SK-N-SH treated with all-trans-retinoic acid at 6 μM for 48 hours (cell line): ENCODE results near the gene ALDH1A2.

Experiments used
- ATAC-seq: fragments of 200-7000 bp; cut with Tn5 transposase; 3 replicates; pipeline ENCODE4 v1.9.1; 2020; ENCODE audit warnings: mild to moderate bottlenecking, moderate library complexity
- ARNTL ChIP-seq: fragments of 450-650 bp; formaldehyde crosslinking; IDR thresholded peaks from 2 replicates; pipeline ENCODE4 v1.5.0; 2020; ENCODE audit warnings: low read depth, mild to moderate bottlenecking, moderate library complexity, borderline replicate concordance
- BACH2 ChIP-seq: fragments of 250-450 bp; sonication (Bioruptor Pico); IDR thresholded peaks from 2 replicates; pipeline ENCODE4 v1.9.0; 2021; ENCODE audit warnings: mild to moderate bottlenecking, borderline replicate concordance
- ESRRG ChIP-seq: fragments of 250-450 bp; sonication (Bioruptor Pico); IDR thresholded peaks from 2 replicates; pipeline ENCODE4 v1.6.1; 2021; ENCODE audit warnings: mild to moderate bottlenecking
- GLIS3 ChIP-seq: fragments of 250-450 bp; sonication (Bioruptor Pico); IDR thresholded peaks from 2 replicates; pipeline ENCODE4 v1.5.0; 2020; ENCODE audit warnings: mild to moderate bottlenecking, moderate library complexity
- RARB ChIP-seq: fragments of 250-450 bp; sonication (Bioruptor Pico); IDR thresholded peaks from 2 replicates; pipeline ENCODE4 v1.8.0; 2021; ENCODE audit warnings: mild to moderate bottlenecking, moderate library complexity
- TCF4 ChIP-seq: fragments of 250-450 bp; sonication (Bioruptor Pico); IDR thresholded peaks from 2 replicates; pipeline ENCODE4 v1.8.0; 2021; ENCODE audit warnings: mild to moderate bottlenecking, moderate library complexity, borderline replicate concordance
- TOX ChIP-seq: fragments of 250-450 bp; sonication (Bioruptor Pico); IDR thresholded peaks from 2 replicates; pipeline ENCODE4 v1.8.0; 2021; ENCODE audit warnings: mild to moderate bottlenecking, moderate library complexity, borderline replicate concordance
- ZC3H10 ChIP-seq: fragments of 250-450 bp; sonication (Bioruptor Pico); IDR thresholded peaks from 2 replicates; pipeline ENCODE4 v1.5.1; 2021; ENCODE audit warnings: mild to moderate bottlenecking, moderate library complexity
- ZFP3 ChIP-seq: fragments of 250-450 bp; sonication (Bioruptor Pico); IDR thresholded peaks from 2 replicates; pipeline ENCODE4 v1.5.0; 2020; ENCODE audit warnings: mild to moderate bottlenecking, moderate library complexity
- ZNF565 ChIP-seq: fragments of 450-650 bp; formaldehyde crosslinking; conservative IDR thresholded peaks from 2 replicates; pipeline ENCODE4 v1.5.0; 2020; ENCODE audit warnings: low read depth, mild to moderate bottlenecking, moderate library complexity
- ZNF70 ChIP-seq: fragments of 450-650 bp; formaldehyde crosslinking; IDR thresholded peaks from 2 replicates; pipeline ENCODE4 v1.5.0; 2020; ENCODE audit warnings: mild to moderate bottlenecking, moderate library complexity
- TF ChIP-seq, protein P1 (sequence below): fragments of 250-450 bp; sonication (Bioruptor Pico); IDR thresholded peaks from 2 replicates; pipeline ENCODE4 v1.5.0; 2020; ENCODE audit warnings: mild to moderate bottlenecking, moderate library complexity
- TF ChIP-seq, protein P2 (sequence below): fragments of 250-450 bp; sonication (Bioruptor Pico); IDR thresholded peaks from 2 replicates; pipeline ENCODE4 v1.5.1; 2021; ENCODE audit warnings: mild to moderate bottlenecking, moderate library complexity
- TF ChIP-seq, protein P3 (sequence below): fragments of 250-450 bp; sonication (Bioruptor Pico); IDR thresholded peaks from 2 replicates; pipeline ENCODE4 v1.5.1; 2020; ENCODE audit warnings: low read depth, mild to moderate bottlenecking, moderate library complexity
- TF ChIP-seq, protein P4 (sequence below): fragments of 250-450 bp; sonication (Bioruptor Pico); IDR thresholded peaks from 2 replicates; pipeline ENCODE4 v1.8.0; 2021; ENCODE audit warnings: low read depth, mild to moderate bottlenecking, moderate library complexity, borderline replicate concordance

ALDH1A2 gene

DNA sequence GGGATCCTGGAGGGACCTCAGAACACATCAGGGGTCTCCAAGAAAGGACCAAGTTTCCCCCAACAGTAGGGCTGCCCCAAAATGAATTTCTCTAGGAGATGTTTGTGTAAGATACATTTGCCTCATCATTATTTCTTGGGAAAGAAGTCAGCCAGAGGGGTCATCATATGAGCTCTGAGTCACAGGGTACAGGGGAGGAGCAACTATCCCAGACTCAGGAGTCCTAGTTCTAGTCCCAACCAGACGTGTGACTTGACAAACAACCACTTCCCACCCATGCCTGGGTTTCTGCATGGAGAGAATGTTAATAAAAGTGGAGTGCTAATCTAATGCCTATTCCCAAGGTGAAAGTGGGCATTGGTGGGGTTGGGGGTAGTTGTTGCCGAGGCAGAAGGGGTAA is 144.1 kb downstream of the ALDH1A2 start:
- no peak for ATAC-seq
- TF ChIP-seq, protein P1, sequence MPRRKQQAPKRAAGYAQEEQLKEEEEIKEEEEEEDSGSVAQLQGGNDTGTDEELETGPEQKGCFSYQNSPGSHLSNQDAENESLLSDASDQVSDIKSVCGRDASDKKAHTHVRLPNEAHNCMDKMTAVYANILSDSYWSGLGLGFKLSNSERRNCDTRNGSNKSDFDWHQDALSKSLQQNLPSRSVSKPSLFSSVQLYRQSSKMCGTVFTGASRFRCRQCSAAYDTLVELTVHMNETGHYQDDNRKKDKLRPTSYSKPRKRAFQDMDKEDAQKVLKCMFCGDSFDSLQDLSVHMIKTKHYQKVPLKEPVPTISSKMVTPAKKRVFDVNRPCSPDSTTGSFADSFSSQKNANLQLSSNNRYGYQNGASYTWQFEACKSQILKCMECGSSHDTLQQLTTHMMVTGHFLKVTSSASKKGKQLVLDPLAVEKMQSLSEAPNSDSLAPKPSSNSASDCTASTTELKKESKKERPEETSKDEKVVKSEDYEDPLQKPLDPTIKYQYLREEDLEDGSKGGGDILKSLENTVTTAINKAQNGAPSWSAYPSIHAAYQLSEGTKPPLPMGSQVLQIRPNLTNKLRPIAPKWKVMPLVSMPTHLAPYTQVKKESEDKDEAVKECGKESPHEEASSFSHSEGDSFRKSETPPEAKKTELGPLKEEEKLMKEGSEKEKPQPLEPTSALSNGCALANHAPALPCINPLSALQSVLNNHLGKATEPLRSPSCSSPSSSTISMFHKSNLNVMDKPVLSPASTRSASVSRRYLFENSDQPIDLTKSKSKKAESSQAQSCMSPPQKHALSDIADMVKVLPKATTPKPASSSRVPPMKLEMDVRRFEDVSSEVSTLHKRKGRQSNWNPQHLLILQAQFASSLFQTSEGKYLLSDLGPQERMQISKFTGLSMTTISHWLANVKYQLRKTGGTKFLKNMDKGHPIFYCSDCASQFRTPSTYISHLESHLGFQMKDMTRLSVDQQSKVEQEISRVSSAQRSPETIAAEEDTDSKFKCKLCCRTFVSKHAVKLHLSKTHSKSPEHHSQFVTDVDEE, result no peak
- no peak for TF ChIP-seq TCF4 (CRISPR knock-in tag)
- no peak for TF ChIP-seq RARB (CRISPR knock-in tag)
- TF ChIP-seq TOX (CRISPR knock-in tag), result no peak
- no peak for TF ChIP-seq BACH2 (CRISPR knock-in tag)
- no peak for TF ChIP-seq ZNF70 (CRISPR knock-in tag)
- TF ChIP-seq, protein P2, sequence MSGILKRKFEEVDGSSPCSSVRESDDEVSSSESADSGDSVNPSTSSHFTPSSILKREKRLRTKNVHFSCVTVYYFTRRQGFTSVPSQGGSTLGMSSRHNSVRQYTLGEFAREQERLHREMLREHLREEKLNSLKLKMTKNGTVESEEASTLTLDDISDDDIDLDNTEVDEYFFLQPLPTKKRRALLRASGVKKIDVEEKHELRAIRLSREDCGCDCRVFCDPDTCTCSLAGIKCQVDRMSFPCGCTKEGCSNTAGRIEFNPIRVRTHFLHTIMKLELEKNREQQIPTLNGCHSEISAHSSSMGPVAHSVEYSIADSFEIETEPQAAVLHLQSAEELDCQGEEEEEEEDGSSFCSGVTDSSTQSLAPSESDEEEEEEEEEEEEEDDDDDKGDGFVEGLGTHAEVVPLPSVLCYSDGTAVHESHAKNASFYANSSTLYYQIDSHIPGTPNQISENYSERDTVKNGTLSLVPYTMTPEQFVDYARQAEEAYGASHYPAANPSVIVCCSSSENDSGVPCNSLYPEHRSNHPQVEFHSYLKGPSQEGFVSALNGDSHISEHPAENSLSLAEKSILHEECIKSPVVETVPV (CRISPR knock-in tag), result no peak
- TF ChIP-seq GLIS3 (CRISPR knock-in tag), result no peak
- no peak for TF ChIP-seq ARNTL (CRISPR knock-in tag)
- TF ChIP-seq, protein P3, sequence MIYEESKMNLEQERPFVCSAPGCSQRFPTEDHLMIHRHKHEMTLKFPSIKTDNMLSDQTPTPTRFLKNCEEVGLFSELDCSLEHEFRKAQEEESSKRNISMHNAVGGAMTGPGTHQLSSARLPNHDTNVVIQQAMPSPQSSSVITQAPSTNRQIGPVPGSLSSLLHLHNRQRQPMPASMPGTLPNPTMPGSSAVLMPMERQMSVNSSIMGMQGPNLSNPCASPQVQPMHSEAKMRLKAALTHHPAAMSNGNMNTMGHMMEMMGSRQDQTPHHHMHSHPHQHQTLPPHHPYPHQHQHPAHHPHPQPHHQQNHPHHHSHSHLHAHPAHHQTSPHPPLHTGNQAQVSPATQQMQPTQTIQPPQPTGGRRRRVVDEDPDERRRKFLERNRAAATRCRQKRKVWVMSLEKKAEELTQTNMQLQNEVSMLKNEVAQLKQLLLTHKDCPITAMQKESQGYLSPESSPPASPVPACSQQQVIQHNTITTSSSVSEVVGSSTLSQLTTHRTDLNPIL (CRISPR knock-in tag), result no peak
- no peak for TF ChIP-seq ZC3H10 (CRISPR knock-in tag)
- TF ChIP-seq ZNF565 (CRISPR knock-in tag), result no peak

DNA sequence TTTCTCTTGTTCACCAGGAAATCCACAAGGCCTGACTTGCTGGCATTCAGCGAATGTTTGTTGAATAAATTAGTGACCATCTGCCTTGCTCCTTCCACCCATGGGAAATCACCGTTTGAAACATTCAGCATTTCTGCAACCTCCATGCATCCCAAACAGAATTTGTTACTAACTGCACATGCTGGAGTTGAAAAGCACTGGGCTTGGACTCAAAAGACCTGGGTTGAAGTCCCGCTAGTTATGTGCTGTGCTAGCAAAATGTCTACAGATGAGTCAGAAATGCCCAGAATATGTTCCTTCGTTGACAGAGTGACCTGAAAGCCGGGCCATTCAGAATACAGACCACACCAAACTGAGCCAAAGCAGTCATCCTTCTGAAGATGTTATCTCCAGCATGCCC is 144.6 kb downstream of the ALDH1A2 start:
- no peak for ATAC-seq

More for the DNA sequence above, 144.6 kb downstream of the ALDH1A2 start:
- TF ChIP-seq, protein P2 (CRISPR knock-in tag), result no peak
- no peak for TF ChIP-seq ESRRG (CRISPR knock-in tag)
- TF ChIP-seq, protein P3 (CRISPR knock-in tag), result no peak
- no peak for TF ChIP-seq ARNTL (CRISPR knock-in tag)
- TF ChIP-seq, protein P1, result no peak
- TF ChIP-seq GLIS3 (CRISPR knock-in tag), result no peak
- no peak for TF ChIP-seq ZC3H10 (CRISPR knock-in tag)
- TF ChIP-seq, protein P4, sequence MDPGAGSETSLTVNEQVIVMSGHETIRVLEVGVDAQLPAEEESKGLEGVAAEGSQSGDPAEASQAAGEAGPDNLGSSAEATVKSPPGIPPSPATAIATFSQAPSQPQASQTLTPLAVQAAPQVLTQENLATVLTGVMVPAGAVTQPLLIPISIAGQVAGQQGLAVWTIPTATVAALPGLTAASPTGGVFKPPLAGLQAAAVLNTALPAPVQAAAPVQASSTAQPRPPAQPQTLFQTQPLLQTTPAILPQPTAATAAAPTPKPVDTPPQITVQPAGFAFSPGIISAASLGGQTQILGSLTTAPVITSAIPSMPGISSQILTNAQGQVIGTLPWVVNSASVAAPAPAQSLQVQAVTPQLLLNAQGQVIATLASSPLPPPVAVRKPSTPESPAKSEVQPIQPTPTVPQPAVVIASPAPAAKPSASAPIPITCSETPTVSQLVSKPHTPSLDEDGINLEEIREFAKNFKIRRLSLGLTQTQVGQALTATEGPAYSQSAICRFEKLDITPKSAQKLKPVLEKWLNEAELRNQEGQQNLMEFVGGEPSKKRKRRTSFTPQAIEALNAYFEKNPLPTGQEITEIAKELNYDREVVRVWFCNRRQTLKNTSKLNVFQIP, result no peak
- no peak for TF ChIP-seq ZFP3 (CRISPR knock-in tag)
- no peak for TF ChIP-seq BACH2 (CRISPR knock-in tag)
- no peak for TF ChIP-seq ZNF70 (CRISPR knock-in tag)
- TF ChIP-seq, all 23 proteins: peak for 0
